ENCODE data around the gene TIMM17A. TPM values are rescaled to one million over a fixed set of nuclear protein-coding genes. Genes with fewer than 3 reads are reported as not detected.

TIMM17A gene
- polyA plus RNA-seq, 3 donors, result 27.4 to 50.3 (median 45.4) TPM

DNA sequence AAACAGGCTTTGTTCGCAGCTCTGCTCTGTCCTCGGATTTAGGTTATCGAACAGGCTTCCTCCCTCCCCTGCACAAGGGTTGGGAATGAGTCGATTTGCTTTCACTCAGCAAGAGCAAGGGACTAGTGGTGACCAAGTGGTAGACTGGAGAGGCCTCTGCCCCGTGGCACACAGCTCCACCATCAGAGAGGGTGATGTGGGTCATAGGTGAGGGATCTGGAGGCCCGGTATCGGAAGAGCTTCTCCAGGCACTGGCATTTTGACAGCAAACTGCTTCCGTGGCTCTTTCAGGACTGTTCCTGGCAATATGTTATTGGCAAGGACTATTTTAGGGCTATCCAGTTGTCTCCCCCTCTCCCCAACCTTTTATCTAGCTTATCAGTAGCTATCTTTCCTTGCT lies 52.0 kb downstream of the TIMM17A start:
- intact Hi-C loops (cut with micrococcal nuclease), result loop anchor here in 1 of 2 donors (10.0 kb wide), 1 partner anchor 117 kb away; the partner anchor contains the start of gene GPR37L1
- WGBS (ENCODE audit: insufficient coverage), result 96% methylated on average over 3 of the region's 8 CpGs
- Histone ChIP-seq H3K27ac (ENCODE audit: low read depth in 1 of 2, low read length in 2 of 2) (peak overlapping the region in 1 of 2 donors; percentile 21), H2AFZ (ENCODE audit: insufficient read depth, low read depth, low read length, poor library complexity, severe bottlenecking) (no peak overlapping the region), H3K27me3 (ENCODE audit: control insufficient read depth in 2 of 2, insufficient read depth in 2 of 2, low read length in 2 of 2) (no peaks in the 10 kb centered on the region), H3K9me3 (replicated peaks in 1 of 2; ENCODE audit: control insufficient read depth in 1 of 2, insufficient read depth in 1 of 2, low read length in 2 of 2) (no peaks in the 10 kb centered on the region), H4K20me1 (ENCODE audit: insufficient read depth, low read length) (peaks cover 38% of the 10 kb centered on the region), H3K79me2 (ENCODE audit: insufficient read depth, low read length) (no peaks in the 10 kb centered on the region), H3K4me1 (ENCODE audit: control insufficient read depth in 1 of 2, insufficient read depth in 2 of 2, low read length in 2 of 2) (no peaks in the 10 kb centered on the region), H3K4me3 (replicated peaks in 1 of 3; ENCODE audit: low read depth in 2 of 3, low read length in 3 of 3) (no peak overlapping the region), H3K9ac (ENCODE audit: insufficient read depth, low read length, poor library complexity, severe bottlenecking) (no peak overlapping the region), H3K4me2 (replicated peaks; ENCODE audit: extremely low read depth, low read length, poor library complexity, severe bottlenecking) (no peak overlapping the region), H3K36me3 (replicated peaks in 1 of 2; ENCODE audit: control insufficient read depth in 1 of 2, insufficient read depth in 2 of 2, low read length in 2 of 2) (peaks cover 53 to 74% of the 10 kb centered on the region in 2 donors)
- H3K36me3 Mint-ChIP-seq, result peaks cover 53 to 69% of the 10 kb centered on the region in 2 donors
- H3K4me3 Mint-ChIP-seq, result no peak overlapping the region
- TF ChIP-seq, protein P1, sequence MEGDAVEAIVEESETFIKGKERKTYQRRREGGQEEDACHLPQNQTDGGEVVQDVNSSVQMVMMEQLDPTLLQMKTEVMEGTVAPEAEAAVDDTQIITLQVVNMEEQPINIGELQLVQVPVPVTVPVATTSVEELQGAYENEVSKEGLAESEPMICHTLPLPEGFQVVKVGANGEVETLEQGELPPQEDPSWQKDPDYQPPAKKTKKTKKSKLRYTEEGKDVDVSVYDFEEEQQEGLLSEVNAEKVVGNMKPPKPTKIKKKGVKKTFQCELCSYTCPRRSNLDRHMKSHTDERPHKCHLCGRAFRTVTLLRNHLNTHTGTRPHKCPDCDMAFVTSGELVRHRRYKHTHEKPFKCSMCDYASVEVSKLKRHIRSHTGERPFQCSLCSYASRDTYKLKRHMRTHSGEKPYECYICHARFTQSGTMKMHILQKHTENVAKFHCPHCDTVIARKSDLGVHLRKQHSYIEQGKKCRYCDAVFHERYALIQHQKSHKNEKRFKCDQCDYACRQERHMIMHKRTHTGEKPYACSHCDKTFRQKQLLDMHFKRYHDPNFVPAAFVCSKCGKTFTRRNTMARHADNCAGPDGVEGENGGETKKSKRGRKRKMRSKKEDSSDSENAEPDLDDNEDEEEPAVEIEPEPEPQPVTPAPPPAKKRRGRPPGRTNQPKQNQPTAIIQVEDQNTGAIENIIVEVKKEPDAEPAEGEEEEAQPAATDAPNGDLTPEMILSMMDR (IDR thresholded peaks at IDR 0.05), result no peak
- DNase-seq, result no peak
- peak overlapping the region in 2 of 7 donors; percentile 41 to 61 for H3K27ac Mint-ChIP-seq
- H3K4me1 Mint-ChIP-seq, result no peaks in the 10 kb centered on the region
- H3K9me3 Mint-ChIP-seq, result peaks cover 0 to 2% (median 0%) of the 10 kb centered on the region in 7 donors
- peaks cover 0 to 3% (median 3%) of the 10 kb centered on the region in 3 donors for H3K27me3 Mint-ChIP-seq (ENCODE audit: low read depth in 3 of 3)

DNA sequence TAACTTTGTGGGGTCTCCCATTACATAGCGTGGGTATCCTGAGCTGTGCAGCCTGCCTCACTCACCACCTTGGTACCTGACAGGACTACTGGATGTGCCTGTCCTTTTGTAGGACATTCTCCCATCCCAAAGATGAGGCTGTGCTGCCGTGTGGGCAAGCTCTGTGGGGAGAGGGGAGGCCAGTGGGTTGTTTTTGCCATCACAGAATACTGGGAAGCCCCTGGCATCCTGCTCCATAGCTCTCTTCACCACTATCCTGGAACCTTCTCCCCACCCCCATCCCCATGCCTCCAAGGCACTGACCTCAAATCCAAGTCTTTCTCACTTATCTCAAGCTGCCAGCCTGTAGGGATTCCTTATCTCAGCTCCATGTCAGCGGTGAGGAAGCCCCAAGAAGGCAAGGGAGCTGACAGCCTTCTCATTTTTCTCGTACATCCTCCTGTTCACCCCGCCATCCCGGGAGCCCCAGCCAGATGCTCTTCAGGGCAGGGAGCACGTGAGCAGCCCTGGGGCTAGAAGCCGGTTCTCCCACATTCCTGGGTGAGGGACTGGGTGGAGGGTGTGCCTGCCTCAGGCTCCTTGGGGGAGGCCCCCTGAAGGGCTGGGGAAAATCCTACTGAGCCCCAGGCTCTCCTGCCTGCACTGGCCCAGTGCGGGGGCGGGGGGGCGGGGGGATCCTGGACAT lies 52.6 kb downstream of the TIMM17A start:
- Mint-ChIP-seq H3K27ac (peak overlapping the region in 2 of 7 donors; percentile 41 to 63), H3K9me3 (peaks cover 0 to 2% (median 0%) of the 10 kb centered on the region in 7 donors), H3K27me3 (ENCODE audit: low read depth in 3 of 3) (peaks cover 0 to 3% (median 3%) of the 10 kb centered on the region in 3 donors), H3K4me1 (no peaks in the 10 kb centered on the region), H3K4me3 (no peak overlapping the region), H3K36me3 (peaks cover 46 to 64% of the 10 kb centered on the region in 2 donors)
- no peak overlapping the region for H2AFZ ChIP-seq (ENCODE audit: insufficient read depth, low read depth, low read length, poor library complexity, severe bottlenecking)
- DNase-seq, result no peak
- H3K27me3 ChIP-seq (ENCODE audit: control insufficient read depth in 2 of 2, insufficient read depth in 2 of 2, low read length in 2 of 2), result no peaks in the 10 kb centered on the region
- no peaks in the 10 kb centered on the region for H3K79me2 ChIP-seq (ENCODE audit: insufficient read depth, low read length)
- no peak overlapping the region for H3K4me3 ChIP-seq (replicated peaks in 1 of 3; ENCODE audit: low read depth in 2 of 3, low read length in 3 of 3)
- TF ChIP-seq, protein P1 (IDR thresholded peaks at IDR 0.05), result no peak
- H4K20me1 ChIP-seq (ENCODE audit: insufficient read depth, low read length), result peaks cover 33% of the 10 kb centered on the region
- intact Hi-C loops (cut with micrococcal nuclease), result loop anchor here in 1 of 2 donors (10.0 kb wide), 1 partner anchor 117 kb away; the partner anchor contains the start of gene GPR37L1
- no peak overlapping the region for H3K4me2 ChIP-seq (replicated peaks; ENCODE audit: extremely low read depth, low read length, poor library complexity, severe bottlenecking)
- peak overlapping the region in 1 of 2 donors; percentile 20 for H3K27ac ChIP-seq (ENCODE audit: low read depth in 1 of 2, low read length in 2 of 2)
- peaks cover 46 to 68% of the 10 kb centered on the region in 2 donors for H3K36me3 ChIP-seq (replicated peaks in 1 of 2; ENCODE audit: control insufficient read depth in 1 of 2, insufficient read depth in 2 of 2, low read length in 2 of 2)
- no peaks in the 10 kb centered on the region for H3K4me1 ChIP-seq (ENCODE audit: control insufficient read depth in 1 of 2, insufficient read depth in 2 of 2, low read length in 2 of 2)
- no peak overlapping the region for H3K9ac ChIP-seq (ENCODE audit: insufficient read depth, low read length, poor library complexity, severe bottlenecking)
- WGBS (ENCODE audit: insufficient coverage), result 87% methylated on average over 2 of the region's 11 CpGs
- H3K9me3 ChIP-seq (replicated peaks in 1 of 2; ENCODE audit: control insufficient read depth in 1 of 2, insufficient read depth in 1 of 2, low read length in 2 of 2), result no peaks in the 10 kb centered on the region

All from CD14-positive monocyte (primary cell).